OCI-LY7 (cell line): ENCODE results near the gene TRIP6. TPM values are rescaled to one million over a fixed set of nuclear protein-coding genes. Genes with fewer than 3 reads are reported as not detected.

Experiments
- BruUV-seq: library from RNA; stranded (reverse); fragments of 400-500 nt; replicated peaks from 2 replicates; lab custom pipeline; 2021; lab: Mats Ljungman, UMichigan
- CTCF ChIA-PET: fragments of 300-600 bp; sonication (Branson Sonifier 250); formaldehyde crosslinking; loops from one replicate; lab custom pipeline; 2022; ENCODE audit warnings: antibody characterized with exemption; ENCODE audit not compliant: unreplicated experiment; lab: Charles Lee
- POLR2A ChIA-PET: fragments of 300-600 bp; sonication (Branson Sonifier 250); formaldehyde crosslinking; loops from one replicate; lab custom pipeline; 2022; ENCODE audit warnings: antibody characterized with exemption; lab: Charles Lee
- DNase-seq: peaks from one replicate; pipeline ENCODE4 v3.0.0-alpha.2; 2015; ENCODE audit warnings: low spot score
- H2AFZ ChIP-seq: fragments of 200-600 bp; sonication (generic), shearing (Covaris generic); 2 replicates; pipeline ENCODE4 v1.6.1; 2014; ENCODE audit warnings: mild to moderate bottlenecking, antibody characterized with exemption, low read length, moderate library complexity
- H3K27ac ChIP-seq: fragments of 200-600 bp; sonication (generic); 2 replicates; pipeline ENCODE4 v1.5.1; 2014; ENCODE audit warnings: mixed run types, low read depth, mild to moderate bottlenecking, moderate library complexity, low read length, inconsistent platforms; ENCODE audit not compliant: poor library complexity, severe bottlenecking
- H3K36me3 ChIP-seq: fragments of 200-600 bp; sonication (generic); 2 replicates; pipeline ENCODE4 v1.6.1; 2014; ENCODE audit warnings: mild to moderate bottlenecking, antibody characterized with exemption, low read length, moderate library complexity, mixed read lengths; ENCODE audit not compliant: insufficient read depth
- H3K4me1 ChIP-seq: fragments of 200-600 bp; sonication (generic); 2 replicates; pipeline ENCODE4 v1.5.1; 2014; ENCODE audit warnings: mild to moderate bottlenecking, low read length; ENCODE audit not compliant: insufficient read depth, poor library complexity, severe bottlenecking
- H3K4me2 ChIP-seq: fragments of 200-600 bp; sonication (generic); 2 replicates; pipeline ENCODE4 v1.6.1; 2014; ENCODE audit warnings: mild to moderate bottlenecking, low read length
- H3K4me3 ChIP-seq: fragments of 200-600 bp; sonication (generic); 2 replicates; pipeline ENCODE4 v1.5.1; 2014; ENCODE audit warnings: mild to moderate bottlenecking, low read depth, low read length; ENCODE audit not compliant: poor library complexity, severe bottlenecking
- H3K79me2 ChIP-seq: fragments of 200-600 bp; sonication (generic); 2 replicates; pipeline ENCODE4 v1.6.1; 2016; ENCODE audit warnings: low read depth, mild to moderate bottlenecking, low read length, moderate library complexity, mixed read lengths; ENCODE audit not compliant: insufficient read depth
- H3K9me2 ChIP-seq: fragments of 200-600 bp; sonication (generic); 2 replicates; pipeline ENCODE4 v1.6.1; 2016; ENCODE audit warnings: mild to moderate bottlenecking, low read length, mixed read lengths; ENCODE audit not compliant: insufficient read depth
- H3K9me3 ChIP-seq: fragments of 200-600 bp; sonication (generic); 2 replicates; pipeline ENCODE4 v1.6.1; 2014; ENCODE audit warnings: mild to moderate bottlenecking, mixed run types, low read length, mixed read lengths
- H4K20me1 ChIP-seq: fragments of 200-600 bp; sonication (generic); 2 replicates; pipeline ENCODE4 v1.6.1; 2014; ENCODE audit warnings: mild to moderate bottlenecking, antibody characterized with exemption, low read length, moderate library complexity, mixed read lengths; ENCODE audit not compliant: insufficient read depth
- CTCF ChIP-seq: fragments of 200-600 bp; sonication (generic); conservative IDR thresholded peaks from 2 replicates; pipeline ENCODE4 v1.5.1; 2014; ENCODE audit warnings: mild to moderate bottlenecking, antibody characterized with exemption, low read length, moderate library complexity, mixed read lengths
- EZH2phosphoT487 ChIP-seq: fragments of 200-600 bp; sonication (generic); IDR thresholded peaks from 2 replicates; pipeline ENCODE4 v1.6.1; 2018; ENCODE audit warnings: low read depth, borderline replicate concordance, mild to moderate bottlenecking, mixed run types, antibody characterized with exemption, low read length, moderate library complexity, mixed read lengths
- intact Hi-C: fragments of 100-400 bp; cut with micrococcal nuclease; formaldehyde crosslinking; loops from one replicate; pipeline ENCODE4 v1.10.0; 2022; ENCODE audit not compliant: unreplicated experiment
- total RNA-seq, 2 experiments: library from RNA; depleted of rRNA in 1 of 2; stranded (reverse); fragments of >200 nt in 1 of 2; shearing (Covaris generic) in 1 of 2; gene quantifications; 2 replicates each; pipeline ENCODE4 v1.2.3, GENCODE V29; 2014 to 2022

The TRIP6 gene
- total RNA-seq, 2 experiments from 2014 or later: 3.1 to 3.3 TPM

- no peak overlapping the region for H3K4me3 ChIP-seq
- H3K36me3 ChIP-seq: no peaks in the 10 kb centered on the region
- H3K9me2 ChIP-seq: no peaks in the 10 kb centered on the region
- H2AFZ ChIP-seq: no peak overlapping the region
- H3K4me2 ChIP-seq: no peak overlapping the region
- H3K27ac ChIP-seq: no peak overlapping the region
- TF ChIP-seq EZH2phosphoT487: no peak
- H3K4me1 ChIP-seq: no peaks in the 10 kb centered on the region
- H3K9me3 ChIP-seq: no peaks in the 10 kb centered on the region
- BruUV-seq: no TSS peak
- no peak for DNase-seq
- H4K20me1 ChIP-seq: no peaks in the 10 kb centered on the region
- H3K79me2 ChIP-seq: no peaks in the 10 kb centered on the region
- intact Hi-C loops: no loop called here
- POLR2A ChIA-PET: no interaction called here
- CTCF ChIA-PET: interaction anchor here (0.5 kb wide), 1 partner anchor 52 kb away, joined by 3 read pairs; the partner anchor contains the start of gene SRRT
Measured at GRCh38 chr7:100823140-100823525, 44.1 kb upstream of the TRIP6 start.

GRCh38 chr7:100823534-100823933 lies 43.7 kb upstream of the TRIP6 start:
- H2AFZ ChIP-seq: no peak overlapping the region
- H3K9me3 ChIP-seq: no peaks in the 10 kb centered on the region
- no peaks in the 10 kb centered on the region for H3K4me1 ChIP-seq
- no peak overlapping the region for H3K27ac ChIP-seq
- no peak overlapping the region for H3K4me2 ChIP-seq
- ChIA-PET CTCF (no interaction called here), POLR2A (no interaction called here)
- BruUV-seq: no TSS peak
- intact Hi-C loops: no loop called here
- TF ChIP-seq CTCF (no peak), EZH2phosphoT487 (no peak)
- no peaks in the 10 kb centered on the region for H3K79me2 ChIP-seq
- no peaks in the 10 kb centered on the region for H4K20me1 ChIP-seq
- H3K9me2 ChIP-seq: no peaks in the 10 kb centered on the region
- no peak overlapping the region for H3K4me3 ChIP-seq
- no peak for DNase-seq
- no peaks in the 10 kb centered on the region for H3K36me3 ChIP-seq

GRCh38 chr7:100824499-100825214 lies 42.5 kb upstream of the TRIP6 start:
- BruUV-seq: no TSS peak
- Histone ChIP-seq H3K27ac (no peak overlapping the region), H3K36me3 (no peaks in the 10 kb centered on the region), H3K4me2 (no peak overlapping the region), H4K20me1 (no peaks in the 10 kb centered on the region), H2AFZ (no peak overlapping the region), H3K9me3 (no peaks in the 10 kb centered on the region), H3K4me3 (no peak overlapping the region), H3K4me1 (no peaks in the 10 kb centered on the region), H3K9me2 (no peaks in the 10 kb centered on the region), H3K79me2 (no peaks in the 10 kb centered on the region)
- intact Hi-C loops: no loop called here
- ChIA-PET CTCF (no interaction called here), POLR2A (no interaction called here)
- TF ChIP-seq EZH2phosphoT487 (no peak), CTCF (no peak)
- DNase-seq: no peak
